ENCODE data around the gene CLN6. TPM values are rescaled to one million over a fixed set of nuclear protein-coding genes. Genes with fewer than 3 reads are reported as not detected.

The CLN6 gene
- total RNA-seq, 4 donors from 2014 or later = 13.4 to 18.2 (median 16.1) TPM

DNA sequence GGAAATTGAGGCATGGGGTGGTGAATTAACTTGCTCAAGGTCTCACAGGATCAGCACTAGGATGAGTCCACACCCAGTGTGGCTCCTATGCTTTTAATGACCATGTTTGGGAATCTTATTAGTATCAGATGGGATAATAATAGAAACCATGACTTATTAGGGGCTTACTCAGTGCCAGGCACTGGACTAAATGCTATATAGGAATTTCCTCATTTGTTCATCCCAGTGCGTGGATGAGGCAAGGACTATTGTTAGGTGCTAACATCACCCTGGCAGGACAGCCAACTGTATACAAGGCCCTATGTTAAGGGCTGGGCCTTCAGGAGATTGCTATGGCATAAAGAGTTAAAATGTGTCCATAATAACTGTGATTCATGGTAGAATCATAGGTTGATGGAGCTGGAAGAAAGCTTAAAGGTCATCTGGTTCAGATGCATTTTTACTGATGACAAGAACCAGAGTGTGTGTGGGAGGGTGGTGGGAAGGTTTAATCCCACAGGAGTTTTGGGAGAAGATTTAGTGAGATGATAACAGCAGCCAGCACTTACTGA lies 43.3 kb upstream of the CLN6 start:
- H3K27ac ChIP-seq (replicated peaks in 1 of 4) = peak overlapping the region; percentile 75 to 99 (median 90)
- DNase-seq (ENCODE audit: extremely low spot score) = no peak
- peaks cover 21 to 54% (median 48%) of the 10 kb centered on the region in 4 donors for H3K4me1 ChIP-seq
- 25% methylated on average over 1 of the region's 1 CpG for WGBS
- no peaks in the 10 kb centered on the region for H3K27me3 ChIP-seq
- H3K9me3 ChIP-seq = no peaks in the 10 kb centered on the region
- TF ChIP-seq, protein P1, sequence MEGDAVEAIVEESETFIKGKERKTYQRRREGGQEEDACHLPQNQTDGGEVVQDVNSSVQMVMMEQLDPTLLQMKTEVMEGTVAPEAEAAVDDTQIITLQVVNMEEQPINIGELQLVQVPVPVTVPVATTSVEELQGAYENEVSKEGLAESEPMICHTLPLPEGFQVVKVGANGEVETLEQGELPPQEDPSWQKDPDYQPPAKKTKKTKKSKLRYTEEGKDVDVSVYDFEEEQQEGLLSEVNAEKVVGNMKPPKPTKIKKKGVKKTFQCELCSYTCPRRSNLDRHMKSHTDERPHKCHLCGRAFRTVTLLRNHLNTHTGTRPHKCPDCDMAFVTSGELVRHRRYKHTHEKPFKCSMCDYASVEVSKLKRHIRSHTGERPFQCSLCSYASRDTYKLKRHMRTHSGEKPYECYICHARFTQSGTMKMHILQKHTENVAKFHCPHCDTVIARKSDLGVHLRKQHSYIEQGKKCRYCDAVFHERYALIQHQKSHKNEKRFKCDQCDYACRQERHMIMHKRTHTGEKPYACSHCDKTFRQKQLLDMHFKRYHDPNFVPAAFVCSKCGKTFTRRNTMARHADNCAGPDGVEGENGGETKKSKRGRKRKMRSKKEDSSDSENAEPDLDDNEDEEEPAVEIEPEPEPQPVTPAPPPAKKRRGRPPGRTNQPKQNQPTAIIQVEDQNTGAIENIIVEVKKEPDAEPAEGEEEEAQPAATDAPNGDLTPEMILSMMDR (IDR thresholded peaks at IDR 0.05) = no peak
- peak in 1 of 2 donors; percentile 14 for TF ChIP-seq POLR2AphosphoS5 (IDR thresholded peaks at IDR 0.05)
- intact Hi-C loops (cut with DNase I) = no loop called here
- H3K36me3 ChIP-seq = no peaks in the 10 kb centered on the region
- H3K4me3 ChIP-seq = no peak overlapping the region

DNA sequence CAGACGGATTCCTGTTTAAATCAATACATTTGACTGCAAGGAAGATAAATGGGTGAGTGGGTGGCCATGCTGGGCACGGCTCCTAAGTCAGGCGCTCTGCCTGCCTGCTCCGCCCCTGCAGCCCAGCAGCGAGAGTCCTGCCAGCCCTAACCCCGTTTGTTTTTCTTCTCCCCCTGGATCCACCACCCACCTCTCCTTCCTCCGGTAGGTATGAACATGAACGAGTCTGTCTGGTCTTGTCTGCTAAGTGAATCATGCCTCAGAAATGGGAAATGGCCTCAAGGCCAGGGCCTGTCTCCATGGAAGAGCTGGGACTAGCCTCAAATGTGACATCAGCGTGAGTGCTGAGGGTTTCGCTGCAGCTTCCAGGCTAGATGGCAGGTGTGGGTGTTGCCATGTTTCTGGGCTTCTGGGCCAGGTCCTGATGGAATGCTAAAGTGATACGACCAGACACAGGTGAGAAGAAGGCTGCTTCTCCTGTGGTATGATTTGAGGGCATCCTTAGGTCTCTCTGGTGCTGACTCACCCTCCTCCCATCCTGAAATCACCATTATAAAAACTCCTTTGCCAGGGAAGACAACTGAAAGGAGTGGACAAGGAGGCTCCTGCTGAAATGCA lies 42.4 kb upstream of the CLN6 start:
- Histone ChIP-seq H3K9me3 (no peaks in the 10 kb centered on the region), H3K27me3 (no peaks in the 10 kb centered on the region), H3K4me3 (peak overlapping the region; percentile 3 to 33 (median 18)), H3K4me1 (peaks cover 20 to 53% (median 47%) of the 10 kb centered on the region in 4 donors), H3K27ac (replicated peaks in 1 of 4) (peak overlapping the region; percentile 75 to 99 (median 90)), H3K36me3 (no peaks in the 10 kb centered on the region)
- intact Hi-C loops (cut with DNase I) = no loop called here
- peak; percentile 46 to 51 for TF ChIP-seq POLR2AphosphoS5 (IDR thresholded peaks at IDR 0.05)
- TF ChIP-seq EP300 (IDR thresholded peaks at IDR 0.05) = no peak
- DNase-seq (ENCODE audit: extremely low spot score) = no peak
- WGBS = 27% methylated on average over 9 of the region's 11 CpGs

DNA sequence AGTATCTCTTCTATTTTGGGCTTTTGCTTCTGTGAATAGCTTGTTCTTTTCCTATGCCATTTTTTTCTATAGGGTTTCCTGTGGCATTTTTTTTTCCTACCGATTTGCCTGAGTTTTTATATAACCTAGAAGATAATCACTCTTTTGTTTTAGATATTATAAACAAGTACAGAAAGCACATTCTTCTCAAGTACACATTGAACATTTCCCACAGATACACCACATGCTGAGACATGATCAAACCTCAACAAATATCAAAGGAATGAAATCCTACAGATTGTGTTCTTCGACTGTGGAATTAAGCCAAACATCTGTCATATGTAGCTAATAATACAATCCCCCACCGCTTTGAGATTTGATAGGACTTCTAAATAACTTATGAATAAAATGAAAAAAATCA lies 38.9 kb upstream of the CLN6 start:
- Histone ChIP-seq H3K27me3 (no peaks in the 10 kb centered on the region), H3K4me3 (no peak overlapping the region), H3K9me3 (no peaks in the 10 kb centered on the region), H3K4me1 (peaks cover 9 to 29% (median 28%) of the 10 kb centered on the region in 4 donors), H3K27ac (replicated peaks in 1 of 4) (no peak overlapping the region), H3K36me3 (no peaks in the 10 kb centered on the region)
- DNase-seq (ENCODE audit: extremely low spot score) = no peak
- TF ChIP-seq POLR2AphosphoS5 (IDR thresholded peaks at IDR 0.05) = no peak
- no peak for TF ChIP-seq POLR2A (IDR thresholded peaks at IDR 0.05; ENCODE audit: low read depth)
- TF ChIP-seq, protein P1 (IDR thresholded peaks at IDR 0.05) = no peak
- no peak for TF ChIP-seq EP300 (IDR thresholded peaks at IDR 0.05)
- intact Hi-C loops (cut with DNase I) = no loop called here
- WGBS = 33% methylated on average over 3 of the region's 3 CpGs

DNA sequence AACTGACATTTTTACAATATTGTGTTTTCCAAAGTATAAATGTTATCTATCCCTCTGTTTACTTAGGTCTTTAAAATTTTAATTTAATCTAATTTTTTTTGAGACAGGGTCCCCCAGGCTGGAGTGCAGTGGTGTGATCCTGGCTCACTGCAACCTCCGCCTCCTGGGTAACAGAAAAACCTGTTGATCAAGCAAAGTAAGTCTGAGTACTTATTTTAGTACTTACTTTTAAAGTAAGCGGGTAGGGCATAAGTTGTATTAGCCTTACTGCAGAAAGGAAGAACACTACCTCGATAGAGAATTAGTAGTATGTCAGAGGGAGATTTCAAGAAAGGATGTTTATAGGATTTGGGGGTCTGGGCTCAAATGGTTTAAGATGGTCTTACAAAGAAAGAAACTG lies 36.1 kb upstream of the CLN6 start:
- Histone ChIP-seq H3K4me3 (no peak overlapping the region), H3K9me3 (no peaks in the 10 kb centered on the region), H3K4me1 (peaks cover 0 to 2% (median 1%) of the 10 kb centered on the region in 4 donors), H3K27me3 (no peaks in the 10 kb centered on the region), H3K36me3 (no peaks in the 10 kb centered on the region), H3K27ac (replicated peaks in 1 of 4) (no peak overlapping the region)
- intact Hi-C loops (cut with DNase I) = no loop called here
- WGBS = 79% methylated on average over 3 of the region's 3 CpGs
- DNase-seq (ENCODE audit: extremely low spot score) = no peak
- TF ChIP-seq POLR2A (IDR thresholded peaks at IDR 0.05; ENCODE audit: low read depth) (no peak), EP300 (IDR thresholded peaks at IDR 0.05) (no peak), POLR2AphosphoS5 (IDR thresholded peaks at IDR 0.05) (no peak)
- TF ChIP-seq, protein P1 (IDR thresholded peaks at IDR 0.05) = no peak

DNA sequence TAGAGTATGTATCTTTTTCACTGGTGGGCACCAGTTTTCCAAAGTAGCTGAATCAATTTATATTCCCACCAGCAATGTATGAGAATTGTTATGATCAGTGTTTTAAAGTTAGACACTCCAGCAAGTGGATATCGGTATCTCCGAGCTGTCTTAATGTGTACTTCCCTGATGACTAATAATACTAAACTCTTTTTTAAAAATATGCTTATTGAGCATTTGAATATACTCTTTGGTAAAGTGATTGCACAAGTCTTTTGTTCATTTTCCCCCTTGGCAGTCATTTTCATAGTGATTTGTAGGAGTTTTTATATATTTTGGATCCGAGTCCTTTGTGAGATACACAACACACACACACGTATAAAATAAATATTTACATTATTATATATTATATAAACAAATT lies 35.6 kb upstream of the CLN6 start:
- intact Hi-C loops (cut with DNase I) = no loop called here
- DNase-seq (ENCODE audit: extremely low spot score) = no peak
- H3K27me3 ChIP-seq = no peaks in the 10 kb centered on the region
- H3K27ac ChIP-seq (replicated peaks in 1 of 4) = no peak overlapping the region
- no peak overlapping the region for H3K4me3 ChIP-seq
- 72% methylated on average over 4 of the region's 4 CpGs for WGBS
- H3K36me3 ChIP-seq = no peaks in the 10 kb centered on the region
- TF ChIP-seq, protein P1 (IDR thresholded peaks at IDR 0.05) = no peak
- TF ChIP-seq POLR2AphosphoS5 (IDR thresholded peaks at IDR 0.05) = no peak
- TF ChIP-seq POLR2A (IDR thresholded peaks at IDR 0.05; ENCODE audit: low read depth) = no peak
- TF ChIP-seq EP300 (IDR thresholded peaks at IDR 0.05) = no peak
- H3K4me1 ChIP-seq = no peaks in the 10 kb centered on the region
- H3K9me3 ChIP-seq = no peaks in the 10 kb centered on the region

Data from esophagus muscularis mucosa (tissue), 4 donors.